ENCODE data around the gene TNFSF10.

GRCh38 chr3:172470588-172470987 is 52.6 kb downstream of the TNFSF10 start:
- TF ChIP-seq CTCF (IDR thresholded peaks at IDR 0.05) (no peak), RFX5 (IDR thresholded peaks at IDR 0.05; ENCODE audit: low read length) (no peak), REST (IDR thresholded peaks at IDR 0.05; ENCODE audit: low read depth, low read length) (no peak), MAX (IDR thresholded peaks at IDR 0.05; ENCODE audit: low read depth) (no peak), SIN3A (IDR thresholded peaks at IDR 0.05; ENCODE audit: borderline replicate concordance, low read depth, low read length) (no peak), EP300 (IDR thresholded peaks at IDR 0.05; ENCODE audit: borderline replicate concordance in 1 of 2, low read depth in 1 of 2, low read length in 1 of 2) (no peak), MXI1 (IDR thresholded peaks at IDR 0.05; ENCODE audit: low read depth, low read length) (no peak), GATA2 (CRISPR knock-in tag; IDR thresholded peaks at IDR 0.05) (no peak), RAD21 (IDR thresholded peaks at IDR 0.05; ENCODE audit: low read length) (no peak), SMC3 (IDR thresholded peaks at IDR 0.05; ENCODE audit: low read depth, low read length) (no peak), JUND (IDR thresholded peaks at IDR 0.05) (no peak), POLR2AphosphoS5 (IDR thresholded peaks at IDR 0.05; ENCODE audit: low read depth, low read length) (no peak), NFIC (IDR thresholded peaks at IDR 0.05; ENCODE audit: borderline replicate concordance) (no peak), ZBTB33 (IDR thresholded peaks at IDR 0.05; ENCODE audit: borderline replicate concordance, low read depth) (no peak)
